Measurements from ENCODE around the gene CAPN1. TPM values are rescaled to one million over a fixed set of nuclear protein-coding genes. Genes with fewer than 3 reads are reported as not detected.

The CAPN1 gene
- polyA plus RNA-seq, 1 donor from 2014 or later, result 102 TPM

DNA sequence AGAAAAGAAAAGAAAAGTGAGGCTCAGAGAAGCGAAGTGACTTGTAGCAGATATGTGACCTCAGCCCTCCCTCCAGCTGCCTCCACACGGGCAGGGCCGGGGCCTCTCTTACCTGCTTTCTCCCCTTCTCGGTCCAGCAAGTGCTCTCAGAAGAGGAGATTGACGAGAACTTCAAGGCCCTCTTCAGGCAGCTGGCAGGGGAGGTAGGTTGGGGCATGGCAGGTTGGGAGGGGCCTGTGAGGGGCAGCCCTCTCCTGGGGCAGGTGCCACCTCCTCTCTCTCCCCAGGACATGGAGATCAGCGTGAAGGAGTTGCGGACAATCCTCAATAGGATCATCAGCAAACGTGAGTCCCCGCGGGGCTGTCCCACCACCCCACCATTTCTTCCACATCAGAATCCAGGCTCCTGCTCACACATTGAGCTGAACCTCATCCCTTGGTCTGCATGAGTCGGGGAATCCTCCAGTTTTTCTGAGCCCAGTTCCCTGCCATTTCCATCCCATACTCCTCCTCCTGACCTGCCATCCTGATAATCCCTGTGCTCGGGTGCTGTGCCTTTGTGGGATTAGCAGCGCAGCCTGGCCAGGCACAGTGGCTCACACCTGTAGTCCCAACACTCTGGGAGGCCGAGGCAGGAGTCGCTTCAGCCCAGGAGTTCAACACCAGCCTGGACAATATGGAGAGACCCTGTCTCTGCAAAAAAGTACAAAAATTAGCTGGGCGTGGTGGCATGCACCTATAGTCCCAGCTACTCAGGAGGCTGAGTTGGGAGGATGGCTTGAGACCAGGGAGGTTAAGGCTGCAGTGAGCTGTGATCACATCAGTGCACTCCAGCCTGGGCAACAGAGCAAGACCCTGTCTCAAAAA lies 26.4 kb downstream of the CAPN1 start:
- no peaks in the 10 kb centered on the region for H4K20me1 ChIP-seq (ENCODE audit: insufficient read depth)
- H2AFZ ChIP-seq (ENCODE audit: low read depth, low read length), result no peak overlapping the region
- peaks cover 10% of the 10 kb centered on the region for H3K36me3 ChIP-seq (ENCODE audit: insufficient read depth, low read length)
- H3K9me3 ChIP-seq (ENCODE audit: low read length), result no peaks in the 10 kb centered on the region
- no peak overlapping the region for H3K4me3 ChIP-seq (ENCODE audit: low read length)
- H3K9ac ChIP-seq (ENCODE audit: low read length), result no peak overlapping the region
- no peak overlapping the region for H3K27ac ChIP-seq (ENCODE audit: low read length)
- TF ChIP-seq SMC3 (conservative IDR thresholded peaks at IDR 0.05; ENCODE audit: poor library complexity) (no peak), POLR2AphosphoS5 (IDR thresholded peaks at IDR 0.05) (no peak), MXI1 (conservative IDR thresholded peaks at IDR 0.05; ENCODE audit: poor library complexity, severe bottlenecking) (no peak), RAD21 (conservative IDR thresholded peaks at IDR 0.05) (no peak), TAF1 (IDR thresholded peaks at IDR 0.05; ENCODE audit: low read depth) (no peak), EP300 (conservative IDR thresholded peaks at IDR 0.05; ENCODE audit: poor library complexity, severe bottlenecking) (no peak), EZH2 (IDR thresholded peaks at IDR 0.05; ENCODE audit: borderline replicate concordance, insufficient read depth, low read length, poor library complexity, severe bottlenecking) (no peak)
- TF ChIP-seq, protein P1, sequence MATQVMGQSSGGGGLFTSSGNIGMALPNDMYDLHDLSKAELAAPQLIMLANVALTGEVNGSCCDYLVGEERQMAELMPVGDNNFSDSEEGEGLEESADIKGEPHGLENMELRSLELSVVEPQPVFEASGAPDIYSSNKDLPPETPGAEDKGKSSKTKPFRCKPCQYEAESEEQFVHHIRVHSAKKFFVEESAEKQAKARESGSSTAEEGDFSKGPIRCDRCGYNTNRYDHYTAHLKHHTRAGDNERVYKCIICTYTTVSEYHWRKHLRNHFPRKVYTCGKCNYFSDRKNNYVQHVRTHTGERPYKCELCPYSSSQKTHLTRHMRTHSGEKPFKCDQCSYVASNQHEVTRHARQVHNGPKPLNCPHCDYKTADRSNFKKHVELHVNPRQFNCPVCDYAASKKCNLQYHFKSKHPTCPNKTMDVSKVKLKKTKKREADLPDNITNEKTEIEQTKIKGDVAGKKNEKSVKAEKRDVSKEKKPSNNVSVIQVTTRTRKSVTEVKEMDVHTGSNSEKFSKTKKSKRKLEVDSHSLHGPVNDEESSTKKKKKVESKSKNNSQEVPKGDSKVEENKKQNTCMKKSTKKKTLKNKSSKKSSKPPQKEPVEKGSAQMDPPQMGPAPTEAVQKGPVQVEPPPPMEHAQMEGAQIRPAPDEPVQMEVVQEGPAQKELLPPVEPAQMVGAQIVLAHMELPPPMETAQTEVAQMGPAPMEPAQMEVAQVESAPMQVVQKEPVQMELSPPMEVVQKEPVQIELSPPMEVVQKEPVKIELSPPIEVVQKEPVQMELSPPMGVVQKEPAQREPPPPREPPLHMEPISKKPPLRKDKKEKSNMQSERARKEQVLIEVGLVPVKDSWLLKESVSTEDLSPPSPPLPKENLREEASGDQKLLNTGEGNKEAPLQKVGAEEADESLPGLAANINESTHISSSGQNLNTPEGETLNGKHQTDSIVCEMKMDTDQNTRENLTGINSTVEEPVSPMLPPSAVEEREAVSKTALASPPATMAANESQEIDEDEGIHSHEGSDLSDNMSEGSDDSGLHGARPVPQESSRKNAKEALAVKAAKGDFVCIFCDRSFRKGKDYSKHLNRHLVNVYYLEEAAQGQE (IDR thresholded peaks at IDR 0.05; ENCODE audit: borderline replicate concordance), result no peak
- TF ChIP-seq, protein P2, sequence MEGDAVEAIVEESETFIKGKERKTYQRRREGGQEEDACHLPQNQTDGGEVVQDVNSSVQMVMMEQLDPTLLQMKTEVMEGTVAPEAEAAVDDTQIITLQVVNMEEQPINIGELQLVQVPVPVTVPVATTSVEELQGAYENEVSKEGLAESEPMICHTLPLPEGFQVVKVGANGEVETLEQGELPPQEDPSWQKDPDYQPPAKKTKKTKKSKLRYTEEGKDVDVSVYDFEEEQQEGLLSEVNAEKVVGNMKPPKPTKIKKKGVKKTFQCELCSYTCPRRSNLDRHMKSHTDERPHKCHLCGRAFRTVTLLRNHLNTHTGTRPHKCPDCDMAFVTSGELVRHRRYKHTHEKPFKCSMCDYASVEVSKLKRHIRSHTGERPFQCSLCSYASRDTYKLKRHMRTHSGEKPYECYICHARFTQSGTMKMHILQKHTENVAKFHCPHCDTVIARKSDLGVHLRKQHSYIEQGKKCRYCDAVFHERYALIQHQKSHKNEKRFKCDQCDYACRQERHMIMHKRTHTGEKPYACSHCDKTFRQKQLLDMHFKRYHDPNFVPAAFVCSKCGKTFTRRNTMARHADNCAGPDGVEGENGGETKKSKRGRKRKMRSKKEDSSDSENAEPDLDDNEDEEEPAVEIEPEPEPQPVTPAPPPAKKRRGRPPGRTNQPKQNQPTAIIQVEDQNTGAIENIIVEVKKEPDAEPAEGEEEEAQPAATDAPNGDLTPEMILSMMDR (IDR thresholded peaks at IDR 0.05; ENCODE audit: poor library complexity, severe bottlenecking), result no peak
- no peaks in the 10 kb centered on the region for H3K27me3 ChIP-seq (ENCODE audit: insufficient read depth, low read depth, low read length)
- H3K9me2 ChIP-seq (ENCODE audit: insufficient read depth, low read length), result no peaks in the 10 kb centered on the region
- no peaks in the 10 kb centered on the region for H3K79me2 ChIP-seq (replicated peaks; ENCODE audit: insufficient read depth, low read length)
- H3K4me2 ChIP-seq (ENCODE audit: low read length), result no peak overlapping the region
- no peaks in the 10 kb centered on the region for H3F3A ChIP-seq (ENCODE audit: insufficient read depth, low read length, poor library complexity, severe bottlenecking)

DNA sequence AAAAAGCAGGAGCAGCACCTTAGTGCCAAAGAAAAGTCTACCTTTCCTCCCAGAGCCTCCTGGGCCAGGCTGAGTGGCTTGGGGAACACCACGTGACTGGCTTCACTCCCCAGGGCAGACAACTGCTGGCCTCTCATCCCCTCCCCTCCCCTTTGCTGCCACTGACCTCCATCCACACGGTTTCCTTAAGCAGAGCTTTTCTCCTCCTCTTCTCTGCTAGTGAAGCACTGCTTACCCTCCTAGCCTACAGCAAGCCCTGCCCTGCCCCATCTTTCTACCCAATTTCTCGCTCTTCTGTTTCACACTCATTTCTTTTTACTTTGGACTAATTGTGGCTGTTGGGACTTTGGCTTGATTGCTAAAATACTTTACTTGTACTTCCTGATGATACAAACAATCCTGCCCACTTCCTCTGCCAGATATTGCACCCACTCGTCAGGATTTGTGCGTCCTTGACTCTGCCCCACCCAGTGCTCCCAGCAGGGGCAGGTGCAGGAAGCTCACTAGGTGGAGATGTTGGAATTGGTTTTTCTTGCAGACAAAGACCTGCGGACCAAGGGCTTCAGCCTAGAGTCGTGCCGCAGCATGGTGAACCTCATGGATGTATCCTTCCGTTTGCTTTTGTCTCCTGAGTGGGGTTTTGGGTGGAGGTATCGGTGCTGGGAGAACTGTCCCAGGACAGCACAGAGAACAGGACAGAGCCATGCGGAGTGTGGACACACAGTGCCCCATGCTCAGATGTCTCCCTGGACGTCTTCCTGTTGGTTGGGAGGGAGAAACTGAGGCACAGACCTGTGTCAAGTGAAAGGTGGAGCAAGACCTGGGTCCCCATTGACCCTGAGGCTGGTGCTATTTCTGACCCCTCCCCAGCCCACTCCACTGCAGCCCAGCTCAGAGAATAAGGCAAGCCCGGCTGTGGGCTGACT lies 27.3 kb downstream of the CAPN1 start:
- Histone ChIP-seq H3K79me2 (replicated peaks; ENCODE audit: insufficient read depth, low read length) (no peaks in the 10 kb centered on the region), H3K9me2 (ENCODE audit: insufficient read depth, low read length) (no peaks in the 10 kb centered on the region), H3K36me3 (ENCODE audit: insufficient read depth, low read length) (peaks cover 10% of the 10 kb centered on the region), H3K27me3 (ENCODE audit: insufficient read depth, low read depth, low read length) (no peaks in the 10 kb centered on the region), H3F3A (ENCODE audit: insufficient read depth, low read length, poor library complexity, severe bottlenecking) (no peaks in the 10 kb centered on the region), H2AFZ (ENCODE audit: low read depth, low read length) (no peak overlapping the region), H3K27ac (ENCODE audit: low read length) (no peak overlapping the region), H3K9me3 (ENCODE audit: low read length) (no peaks in the 10 kb centered on the region), H3K4me3 (ENCODE audit: low read length) (no peak overlapping the region), H3K9ac (ENCODE audit: low read length) (no peak overlapping the region), H3K4me2 (ENCODE audit: low read length) (no peak overlapping the region), H4K20me1 (ENCODE audit: insufficient read depth) (no peaks in the 10 kb centered on the region)
- TF ChIP-seq RAD21 (conservative IDR thresholded peaks at IDR 0.05), result no peak
- TF ChIP-seq, protein P1 (IDR thresholded peaks at IDR 0.05; ENCODE audit: borderline replicate concordance), result no peak
- TF ChIP-seq TAF1 (IDR thresholded peaks at IDR 0.05; ENCODE audit: low read depth), result no peak
- no peak for TF ChIP-seq SMC3 (conservative IDR thresholded peaks at IDR 0.05; ENCODE audit: poor library complexity)
- TF ChIP-seq EZH2 (IDR thresholded peaks at IDR 0.05; ENCODE audit: borderline replicate concordance, insufficient read depth, low read length, poor library complexity, severe bottlenecking), result no peak
- TF ChIP-seq POLR2AphosphoS5 (IDR thresholded peaks at IDR 0.05), result no peak
- TF ChIP-seq MXI1 (conservative IDR thresholded peaks at IDR 0.05; ENCODE audit: poor library complexity, severe bottlenecking), result no peak
- TF ChIP-seq, protein P2 (IDR thresholded peaks at IDR 0.05; ENCODE audit: poor library complexity, severe bottlenecking), result no peak
- TF ChIP-seq EP300 (conservative IDR thresholded peaks at IDR 0.05; ENCODE audit: poor library complexity, severe bottlenecking), result no peak
